ENCODE measurements around the gene MAN2B2. TPM values are rescaled to one million over a fixed set of nuclear protein-coding genes. Genes with fewer than 3 reads are reported as not detected.
A peak's percentile ranks its signal among the peaks of the same experiment; 100 is the strongest.

The MAN2B2 gene
- total and polyA plus RNA-seq, 2 of the 4 experiments (the other 2 are of a cell fraction): 13.4 to 34.1 TPM

- Histone ChIP-seq H3K4me1 (ENCODE audit: control insufficient read depth, insufficient read depth, low read length) (no peaks in the 10 kb centered on the region), H3K79me1 (ENCODE audit: low read depth in 1 of 2, low read length in 2 of 2) (no peaks in the 10 kb centered on the region), H3K4ac (ENCODE audit: low read depth, low read length) (no peak overlapping the region), H4K8ac (ENCODE audit: low read depth in 2 of 2, low read length in 2 of 2) (no peak overlapping the region), H2BK20ac (ENCODE audit: low read depth, low read length) (no peak overlapping the region), H3K56ac (ENCODE audit: extremely low read depth, insufficient read depth, low read length) (no peak overlapping the region), H4K20me1 (ENCODE audit: insufficient read depth, low read length) (no peaks in the 10 kb centered on the region), H3K23ac (ENCODE audit: low read depth, low read length) (no peak overlapping the region), H2AK9ac (replicated peaks; ENCODE audit: low read depth, low read length, poor library complexity) (no peak overlapping the region), H3K9ac (ENCODE audit: low read depth, low read length) (no peak overlapping the region), H2BK120ac (ENCODE audit: low read depth, low read length) (no peak overlapping the region), H3K18ac (ENCODE audit: low read depth, low read length) (no peak overlapping the region), H4K5ac (ENCODE audit: low read depth, low read length) (no peak overlapping the region), H2BK5ac (ENCODE audit: low read depth, low read length, poor library complexity, severe bottlenecking) (no peak overlapping the region), H2AFZ (replicated peaks; ENCODE audit: low read length, poor library complexity) (no peak overlapping the region), H3K27ac (ENCODE audit: insufficient read depth, low read length) (no peak overlapping the region), H2AK5ac (ENCODE audit: low read depth, low read length) (no peak overlapping the region), H3K36me3 (ENCODE audit: control insufficient read depth, insufficient read depth, low read length) (no peaks in the 10 kb centered on the region), H3K4me2 (ENCODE audit: low read depth, low read length) (no peak overlapping the region), H4K91ac (ENCODE audit: insufficient read depth, low read depth, low read length) (no peak overlapping the region), H3K9me3 (ENCODE audit: control insufficient read depth, insufficient read depth, low read length) (no peaks in the 10 kb centered on the region), H2BK15ac (ENCODE audit: low read depth, low read length) (no peak overlapping the region), H3K27me3 (ENCODE audit: control insufficient read depth, insufficient read depth, low read length) (peaks cover 61% of the 10 kb centered on the region), H3K4me3 (ENCODE audit: insufficient read depth, low read depth, low read length) (no peak overlapping the region), H3K9me1 (ENCODE audit: insufficient read depth, low read length) (no peaks in the 10 kb centered on the region), H3K14ac (replicated peaks; ENCODE audit: low read depth, low read length) (no peak overlapping the region)
- DNase-seq (no peak), ATAC-seq (ENCODE audit: low read depth) (no peak)
- ChIA-PET POLR2A (ENCODE audit: unreplicated experiment) (no interaction called here), CTCF (no interaction called here)
- in situ Hi-C loops (cut with MboI; ENCODE audit: low sequenced_read_pairs) (no loop called here), intact Hi-C loops (cut with micrococcal nuclease) (no loop called here), dilution Hi-C loops (cut with HindIII; ENCODE audit: low sequenced_read_pairs, unreplicated experiment) (no loop called here)
- peak; percentile 88 for TF ChIP-seq MAFK (IDR thresholded peaks at IDR 0.05; ENCODE audit: low read depth, low read length)
- TF ChIP-seq RFX5 (IDR thresholded peaks at IDR 0.05; ENCODE audit: low read depth, low read length): no peak
- WGBS, 2 experiments (ENCODE audit: extremely low coverage in 2 of 2, insufficient read length in 1 of 2): 58% methylated on average over 5 of the region's 5 CpGs; no CpG with 5 or more reads in 1 of the 2 experiments
- BruUV-seq (replicated peaks): no TSS peak
These were observed 17.8 kb upstream of the MAN2B2 start for GRCh38 chr4:6557185-6557584.

Measured in IMR-90 (cell line).